C4-2B (cell line): Measurements from ENCODE around the gene TENM4.

ENCODE experiments used
- ZFX ChIP-seq: fragments of 450-650 bp; IDR thresholded peaks from 2 replicates; pipeline ENCODE4 v1.6.1; 2017
- TF ChIP-seq, protein P1 (sequence below): fragments of 450-650 bp; conservative IDR thresholded peaks from 2 replicates; pipeline ENCODE4 v1.5.1; 2017; ENCODE audit warnings: mild to moderate bottlenecking

DNA sequence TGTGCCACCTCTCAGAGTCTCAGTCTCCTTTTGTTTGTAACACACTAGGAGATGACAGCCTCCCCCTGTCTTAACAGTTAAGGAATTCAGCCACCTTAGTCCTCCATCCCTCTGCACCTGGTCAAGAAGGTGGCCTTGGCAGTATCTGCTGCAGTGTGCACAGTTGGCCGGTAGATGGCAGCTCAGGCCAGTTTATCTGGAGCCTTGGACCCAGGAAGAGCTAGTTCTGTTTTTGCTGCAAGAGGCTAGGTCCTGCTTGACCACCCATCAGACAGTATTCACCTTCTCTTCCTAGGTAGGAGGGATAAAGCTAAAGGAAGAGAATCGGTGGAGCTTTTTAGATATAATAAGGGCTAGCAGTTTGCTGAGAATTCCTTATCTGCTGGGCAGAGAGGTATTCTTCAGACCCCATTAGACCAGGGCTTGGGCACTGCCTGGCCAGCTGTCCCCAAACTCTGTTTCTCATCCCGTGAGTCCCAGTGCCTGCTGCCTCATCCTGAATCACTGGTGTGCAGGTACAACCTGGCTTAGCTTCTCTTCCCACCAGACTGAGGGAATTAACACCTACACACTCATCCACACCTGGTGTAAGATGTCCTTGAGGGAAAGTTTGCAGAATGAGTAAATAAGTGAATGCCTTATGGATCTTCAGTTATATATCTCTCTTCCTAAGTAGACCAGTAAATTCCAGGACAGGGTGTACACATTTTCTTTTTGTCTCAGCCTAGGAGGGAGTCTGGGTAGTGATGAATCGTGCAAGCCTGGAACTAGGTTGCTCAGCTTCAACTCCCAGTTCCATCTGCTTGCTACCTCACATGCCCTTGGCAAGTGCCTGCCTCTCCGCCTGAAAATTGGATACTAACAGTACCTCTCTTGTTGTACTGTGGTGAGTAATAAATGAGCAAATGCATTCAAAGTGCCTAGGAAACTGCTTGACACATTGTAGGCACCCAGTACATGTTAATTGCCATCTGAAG is 795.3 kb downstream of the TENM4 start:
- TF ChIP-seq, protein P1, sequence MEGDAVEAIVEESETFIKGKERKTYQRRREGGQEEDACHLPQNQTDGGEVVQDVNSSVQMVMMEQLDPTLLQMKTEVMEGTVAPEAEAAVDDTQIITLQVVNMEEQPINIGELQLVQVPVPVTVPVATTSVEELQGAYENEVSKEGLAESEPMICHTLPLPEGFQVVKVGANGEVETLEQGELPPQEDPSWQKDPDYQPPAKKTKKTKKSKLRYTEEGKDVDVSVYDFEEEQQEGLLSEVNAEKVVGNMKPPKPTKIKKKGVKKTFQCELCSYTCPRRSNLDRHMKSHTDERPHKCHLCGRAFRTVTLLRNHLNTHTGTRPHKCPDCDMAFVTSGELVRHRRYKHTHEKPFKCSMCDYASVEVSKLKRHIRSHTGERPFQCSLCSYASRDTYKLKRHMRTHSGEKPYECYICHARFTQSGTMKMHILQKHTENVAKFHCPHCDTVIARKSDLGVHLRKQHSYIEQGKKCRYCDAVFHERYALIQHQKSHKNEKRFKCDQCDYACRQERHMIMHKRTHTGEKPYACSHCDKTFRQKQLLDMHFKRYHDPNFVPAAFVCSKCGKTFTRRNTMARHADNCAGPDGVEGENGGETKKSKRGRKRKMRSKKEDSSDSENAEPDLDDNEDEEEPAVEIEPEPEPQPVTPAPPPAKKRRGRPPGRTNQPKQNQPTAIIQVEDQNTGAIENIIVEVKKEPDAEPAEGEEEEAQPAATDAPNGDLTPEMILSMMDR: peak; percentile 93
- no peak for TF ChIP-seq ZFX
